Stimulated activated naive B cell treated with anti-CD40 and anti-IgM and Interleukin-4, amounts not matched to agents 10 μg/mL and 1 μg/mL and 100 μg/mL, for 72 hours (primary cell): ENCODE measurements around the gene STOM.

Source experiments
- ATAC-seq, 2 donors: fragments of 150-1000 bp; cut with Tn5 transposase; replicated peaks; 2 replicates each; pipeline ENCODE4 v1.10.0; 2021; ENCODE audit warnings: moderate library complexity in 1 of 2
- DNase-seq: peaks from one replicate; pipeline ENCODE4 v3.0.0; 2021
- H3K27ac Mint-ChIP-seq: one replicate; pipeline ENCODE4 v1.8.0; 2022; ENCODE audit warnings: mild to moderate bottlenecking, mixed read lengths
- H3K27me3 Mint-ChIP-seq, 2 donors: one replicate each; pipeline ENCODE4 v1.8.0; 2022; ENCODE audit warnings: mixed read lengths in 2 of 2
- H3K36me3 Mint-ChIP-seq, 2 donors: one replicate each; pipeline ENCODE4 v1.8.0; 2022; ENCODE audit warnings: mixed read lengths in 2 of 2, mild to moderate bottlenecking in 1 of 2
- H3K4me1 Mint-ChIP-seq, 2 donors: one replicate each; pipeline ENCODE4 v1.8.0; 2022; ENCODE audit warnings: mixed read lengths in 2 of 2, mild to moderate bottlenecking in 1 of 2
- H3K4me3 Mint-ChIP-seq, 2 donors: one replicate each; pipeline ENCODE4 v1.8.0; 2022; ENCODE audit warnings: mild to moderate bottlenecking in 2 of 2, mixed read lengths in 2 of 2, moderate library complexity in 1 of 2
- H3K9me3 Mint-ChIP-seq, 2 donors: one replicate each; pipeline ENCODE4 v1.8.0; 2022; ENCODE audit warnings: mixed read lengths in 2 of 2, mild to moderate bottlenecking in 1 of 2

STOM gene

GRCh38 chr9:121348221-121348620 lies 21.8 kb downstream of the STOM start:
- H3K4me1 Mint-ChIP-seq: no peaks in the 10 kb centered on the region
- no peak overlapping the region for H3K27ac Mint-ChIP-seq
- ATAC-seq: no peak
- H3K9me3 Mint-ChIP-seq: no peaks in the 10 kb centered on the region
- no peak for DNase-seq
- no peak overlapping the region for H3K4me3 Mint-ChIP-seq
- H3K27me3 Mint-ChIP-seq: no peaks in the 10 kb centered on the region
- H3K36me3 Mint-ChIP-seq: peaks cover 11 to 44% of the 10 kb centered on the region in 2 donors

GRCh38 chr9:121345070-121345469 lies 25.0 kb downstream of the STOM start:
- no peaks in the 10 kb centered on the region for H3K9me3 Mint-ChIP-seq
- H3K4me1 Mint-ChIP-seq: peaks cover 0 to 1% of the 10 kb centered on the region in 2 donors
- ATAC-seq: no peak
- peaks cover 13 to 44% of the 10 kb centered on the region in 2 donors for H3K36me3 Mint-ChIP-seq
- no peak overlapping the region for H3K27ac Mint-ChIP-seq
- no peaks in the 10 kb centered on the region for H3K27me3 Mint-ChIP-seq
- no peak for DNase-seq
- H3K4me3 Mint-ChIP-seq: no peak overlapping the region

- Mint-ChIP-seq H3K9me3 (no peaks in the 10 kb centered on the region), H3K27me3 (no peaks in the 10 kb centered on the region), H3K4me1 (peaks cover 0 to 1% of the 10 kb centered on the region in 2 donors), H3K4me3 (no peak overlapping the region), H3K27ac (no peak overlapping the region), H3K36me3 (peaks cover 13 to 44% of the 10 kb centered on the region in 2 donors)
- no peak for DNase-seq
- no peak for ATAC-seq
Observed at GRCh38 chr9:121344184-121344583, 25.9 kb downstream of the STOM start.

GRCh38 chr9:121340676-121341392 lies 29.2 kb downstream of the STOM start:
- Mint-ChIP-seq H3K36me3 (peaks cover 7 to 36% of the 10 kb centered on the region in 2 donors), H3K27ac (peak overlapping the region; percentile 32), H3K9me3 (no peaks in the 10 kb centered on the region), H3K4me1 (peaks cover 10 to 12% of the 10 kb centered on the region in 2 donors), H3K4me3 (no peak overlapping the region), H3K27me3 (no peaks in the 10 kb centered on the region)
- peak in 1 of 2 donors; percentile 74 for ATAC-seq
- no peak for DNase-seq

- Mint-ChIP-seq H3K36me3 (peaks cover 7 to 32% of the 10 kb centered on the region in 2 donors), H3K27me3 (no peaks in the 10 kb centered on the region), H3K4me1 (peaks cover 10 to 12% of the 10 kb centered on the region in 2 donors)
Observed at GRCh38 chr9:121339437-121339836, 30.6 kb downstream of the STOM start.

GRCh38 chr9:121336665-121337064 lies 33.4 kb downstream of the STOM start:
- Mint-ChIP-seq H3K27ac (no peak overlapping the region), H3K9me3 (no peaks in the 10 kb centered on the region), H3K4me3 (no peak overlapping the region), H3K36me3 (peaks cover 15 to 35% of the 10 kb centered on the region in 2 donors), H3K27me3 (no peaks in the 10 kb centered on the region), H3K4me1 (peaks cover 10 to 12% of the 10 kb centered on the region in 2 donors)
- DNase-seq (no peak), ATAC-seq (no peak)

More at GRCh38 chr9:121339437-121339836, 30.6 kb downstream of the STOM start:
- Mint-ChIP-seq H3K27ac (no peak overlapping the region), H3K9me3 (no peaks in the 10 kb centered on the region), H3K4me3 (no peak overlapping the region)
- no peak for DNase-seq
- ATAC-seq: no peak

GRCh38 chr9:121333950-121334773 lies 35.9 kb downstream of the STOM start:
- H3K36me3 Mint-ChIP-seq: peaks cover 21 to 50% of the 10 kb centered on the region in 2 donors
- H3K4me1 Mint-ChIP-seq: peaks cover 9 to 12% of the 10 kb centered on the region in 2 donors
- no peaks in the 10 kb centered on the region for H3K9me3 Mint-ChIP-seq
- DNase-seq (no peak), ATAC-seq (no peak)
- no peaks in the 10 kb centered on the region for H3K27me3 Mint-ChIP-seq
- H3K27ac Mint-ChIP-seq: no peak overlapping the region
- H3K4me3 Mint-ChIP-seq: no peak overlapping the region

GRCh38 chr9:121331992-121332685 lies 37.9 kb downstream of the STOM start:
- H3K27ac Mint-ChIP-seq: peak overlapping the region; percentile 67
- DNase-seq (no peak), ATAC-seq (no peak)
- peaks cover 27 to 45% of the 10 kb centered on the region in 2 donors for H3K36me3 Mint-ChIP-seq
- H3K4me1 Mint-ChIP-seq: peaks cover 7 to 11% of the 10 kb centered on the region in 2 donors
- no peaks in the 10 kb centered on the region for H3K27me3 Mint-ChIP-seq
- no peaks in the 10 kb centered on the region for H3K9me3 Mint-ChIP-seq
- no peak overlapping the region for H3K4me3 Mint-ChIP-seq

- DNase-seq (no peak), ATAC-seq (no peak)
- no peak overlapping the region for H3K4me3 Mint-ChIP-seq
- no peaks in the 10 kb centered on the region for H3K9me3 Mint-ChIP-seq
- peaks cover 31 to 45% of the 10 kb centered on the region in 2 donors for H3K36me3 Mint-ChIP-seq
- no peaks in the 10 kb centered on the region for H3K27me3 Mint-ChIP-seq
- peaks cover 2 to 5% of the 10 kb centered on the region in 2 donors for H3K4me1 Mint-ChIP-seq
- H3K27ac Mint-ChIP-seq: no peak overlapping the region
Observed at GRCh38 chr9:121331549-121331948, 38.5 kb downstream of the STOM start.

- ATAC-seq: no peak
- Mint-ChIP-seq H3K4me3 (no peak overlapping the region), H3K27ac (no peak overlapping the region)
Observed at GRCh38 chr9:121328876-121329681, 41.0 kb downstream of the STOM start.

GRCh38 chr9:121328476-121328875 lies 41.6 kb downstream of the STOM start:
- H3K4me3 Mint-ChIP-seq: no peak overlapping the region
- H3K36me3 Mint-ChIP-seq: peaks cover 37 to 55% of the 10 kb centered on the region in 2 donors
- ATAC-seq (no peak), DNase-seq (no peak)
- no peaks in the 10 kb centered on the region for H3K27me3 Mint-ChIP-seq
- H3K9me3 Mint-ChIP-seq: no peaks in the 10 kb centered on the region
- no peak overlapping the region for H3K27ac Mint-ChIP-seq
- H3K4me1 Mint-ChIP-seq: peaks cover 0 to 5% of the 10 kb centered on the region in 2 donors

More at GRCh38 chr9:121328876-121329681, 41.0 kb downstream of the STOM start:
- Mint-ChIP-seq H3K36me3 (peaks cover 37 to 49% of the 10 kb centered on the region in 2 donors), H3K9me3 (no peaks in the 10 kb centered on the region), H3K27me3 (no peaks in the 10 kb centered on the region), H3K4me1 (peaks cover 0 to 2% of the 10 kb centered on the region in 2 donors)
- no peak for DNase-seq

- H3K9me3 Mint-ChIP-seq: no peaks in the 10 kb centered on the region
- ATAC-seq (no peak), DNase-seq (no peak)
- H3K4me1 Mint-ChIP-seq: peaks cover 0 to 5% of the 10 kb centered on the region in 2 donors
- H3K27me3 Mint-ChIP-seq: no peaks in the 10 kb centered on the region
- H3K4me3 Mint-ChIP-seq: no peak overlapping the region
- H3K36me3 Mint-ChIP-seq: peaks cover 41 to 60% of the 10 kb centered on the region in 2 donors
- H3K27ac Mint-ChIP-seq: no peak overlapping the region
Observed at GRCh38 chr9:121326901-121327613, 43.0 kb downstream of the STOM start.
